ENCODE measurements around the gene SDK2. TPM values are rescaled to one million over a fixed set of nuclear protein-coding genes. Genes with fewer than 3 reads are reported as not detected.
A peak's percentile ranks its signal among the peaks of the same experiment; 100 is the strongest.

Gene SDK2
- polyA plus RNA-seq, 3 donors: 0.01 TPM; not detected in 2

DNA sequence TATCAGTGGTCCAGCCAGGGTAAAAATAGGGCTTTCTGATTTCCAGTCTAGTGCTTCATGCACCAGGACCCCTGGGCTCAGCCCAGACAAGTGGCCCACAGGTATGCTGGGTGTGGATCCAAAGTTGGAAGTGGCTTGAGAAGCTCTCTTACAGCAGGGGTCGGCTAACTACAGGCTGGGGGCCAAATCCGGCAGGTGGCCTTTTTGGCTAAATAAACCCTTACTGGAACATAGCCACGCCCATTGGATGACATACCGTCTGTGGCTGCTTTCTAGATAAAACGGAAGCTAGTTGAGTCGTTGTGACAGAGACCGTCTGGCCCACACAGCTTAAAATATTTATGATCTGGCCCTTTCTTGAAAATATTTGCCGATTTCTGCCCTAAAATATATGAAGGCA lies 213.4 kb downstream of the SDK2 start:
- DNase-seq: peak; percentile 57 to 81 (median 64)
- no peak overlapping the region for H3K27ac ChIP-seq (ENCODE audit: low read depth in 1 of 2, low read length in 2 of 2)
- no peaks in the 10 kb centered on the region for H3K27me3 ChIP-seq (ENCODE audit: control insufficient read depth in 2 of 2, insufficient read depth in 2 of 2, low read length in 2 of 2)
- Mint-ChIP-seq H3K27ac (peak overlapping the region in 1 of 7 donors; percentile 7), H3K4me3 (no peak overlapping the region), H3K36me3 (no peaks in the 10 kb centered on the region), H3K9me3 (no peaks in the 10 kb centered on the region), H3K4me1 (peaks cover 18% of the 10 kb centered on the region), H3K27me3 (ENCODE audit: low read depth in 3 of 3) (peaks cover 3 to 4% (median 3%) of the 10 kb centered on the region in 3 donors)
- WGBS (ENCODE audit: insufficient coverage): 18% methylated on average over 8 of the region's 8 CpGs
- intact Hi-C loops (cut with micrococcal nuclease): loop anchor here in 1 of 2 donors (2.0 kb wide), 1 partner anchor 276 kb away; no protein-coding TSS in a partner anchor
- peaks cover 11 to 20% of the 10 kb centered on the region in 2 donors for H3K4me1 ChIP-seq (ENCODE audit: control insufficient read depth in 1 of 2, insufficient read depth in 2 of 2, low read length in 2 of 2)
- no peak overlapping the region for H2AFZ ChIP-seq (ENCODE audit: insufficient read depth, low read depth, low read length, poor library complexity, severe bottlenecking)
- no peak overlapping the region for H3K4me2 ChIP-seq (replicated peaks; ENCODE audit: extremely low read depth, low read length, poor library complexity, severe bottlenecking)
- no peak overlapping the region for H3K9ac ChIP-seq (ENCODE audit: insufficient read depth, low read length, poor library complexity, severe bottlenecking)
- no peak overlapping the region for H3K4me3 ChIP-seq (replicated peaks in 1 of 3; ENCODE audit: low read depth in 2 of 3, low read length in 3 of 3)
- H4K20me1 ChIP-seq (ENCODE audit: insufficient read depth, low read length): no peaks in the 10 kb centered on the region
- no peaks in the 10 kb centered on the region for H3K79me2 ChIP-seq (ENCODE audit: insufficient read depth, low read length)
- no peak for TF ChIP-seq CTCF (IDR thresholded peaks at IDR 0.05)
- H3K9me3 ChIP-seq (replicated peaks in 1 of 2; ENCODE audit: control insufficient read depth in 1 of 2, insufficient read depth in 1 of 2, low read length in 2 of 2): no peaks in the 10 kb centered on the region
- no peaks in the 10 kb centered on the region for H3K36me3 ChIP-seq (replicated peaks in 1 of 2; ENCODE audit: control insufficient read depth in 1 of 2, insufficient read depth in 2 of 2, low read length in 2 of 2)

- H3K27ac Mint-ChIP-seq: peak overlapping the region in 1 of 7 donors; percentile 72
These were observed 214.0 kb downstream of the SDK2 start for GRCh38 chr17:73430165-73430680.

More at GRCh38 chr17:73430165-73430680, 214.0 kb downstream of the SDK2 start:
- peak overlapping the region in 1 of 2 donors; percentile 17 for H3K4me3 Mint-ChIP-seq
- H3K4me2 ChIP-seq (replicated peaks; ENCODE audit: extremely low read depth, low read length, poor library complexity, severe bottlenecking): no peak overlapping the region
- H3K4me3 ChIP-seq (replicated peaks in 1 of 3; ENCODE audit: low read depth in 2 of 3, low read length in 3 of 3): no peak overlapping the region
- no peaks in the 10 kb centered on the region for H3K36me3 ChIP-seq (replicated peaks in 1 of 2; ENCODE audit: control insufficient read depth in 1 of 2, insufficient read depth in 2 of 2, low read length in 2 of 2)
- H3K36me3 Mint-ChIP-seq: no peaks in the 10 kb centered on the region
- no peak overlapping the region for H3K9ac ChIP-seq (ENCODE audit: insufficient read depth, low read length, poor library complexity, severe bottlenecking)
- H3K79me2 ChIP-seq (ENCODE audit: insufficient read depth, low read length): no peaks in the 10 kb centered on the region
- H2AFZ ChIP-seq (ENCODE audit: insufficient read depth, low read depth, low read length, poor library complexity, severe bottlenecking): no peak overlapping the region
- peaks cover 3 to 6% (median 3%) of the 10 kb centered on the region in 3 donors for H3K27me3 Mint-ChIP-seq (ENCODE audit: low read depth in 3 of 3)
- DNase-seq: no peak
- no peaks in the 10 kb centered on the region for H3K9me3 Mint-ChIP-seq
- no peak for TF ChIP-seq CTCF (IDR thresholded peaks at IDR 0.05)
- WGBS (ENCODE audit: insufficient coverage): 71% methylated on average over 9 of the region's 9 CpGs
- no peaks in the 10 kb centered on the region for H3K9me3 ChIP-seq (replicated peaks in 1 of 2; ENCODE audit: control insufficient read depth in 1 of 2, insufficient read depth in 1 of 2, low read length in 2 of 2)
- no peaks in the 10 kb centered on the region for H4K20me1 ChIP-seq (ENCODE audit: insufficient read depth, low read length)
- intact Hi-C loops (cut with micrococcal nuclease): loop anchor here in 1 of 2 donors (2.0 kb wide), 1 partner anchor 277 kb away; no protein-coding TSS in a partner anchor
- H3K27me3 ChIP-seq (ENCODE audit: control insufficient read depth in 2 of 2, insufficient read depth in 2 of 2, low read length in 2 of 2): no peaks in the 10 kb centered on the region
- peaks cover 20% of the 10 kb centered on the region for H3K4me1 Mint-ChIP-seq
- peaks cover 11 to 20% of the 10 kb centered on the region in 2 donors for H3K4me1 ChIP-seq (ENCODE audit: control insufficient read depth in 1 of 2, insufficient read depth in 2 of 2, low read length in 2 of 2)
- H3K27ac ChIP-seq (ENCODE audit: low read depth in 1 of 2, low read length in 2 of 2): no peak overlapping the region
